SH-SY5Y (cell line): ENCODE measurements around the gene CATSPERE.

Experiments
- GATA2 ChIP-seq: IDR thresholded peaks from 2 replicates; pipeline ENCODE4 v1.6.1; 2011; ENCODE audit warnings: mild to moderate bottlenecking, low read depth, low read length
- GATA3 ChIP-seq: IDR thresholded peaks from 2 replicates; pipeline ENCODE4 v1.6.1; 2011; ENCODE audit warnings: low read depth, mild to moderate bottlenecking, low read length, moderate library complexity

GRCh38 chr1:244634546-244634945 lies 173.5 kb downstream of the CATSPERE start:
- no peak for TF ChIP-seq GATA3
- no peak for TF ChIP-seq GATA2
